ENCODE measurements around the gene AKR1C4. TPM values are rescaled to one million over a fixed set of nuclear protein-coding genes. Genes with fewer than 3 reads are reported as not detected.
"Not testable (repeated sequence)": the region's sequence is repeated elsewhere in the genome, so short reads cannot be mapped to it uniquely, and the experiment has no call there.

Gene AKR1C4
- total RNA-seq, 1 donor from 2014 or later = not detected

DNA sequence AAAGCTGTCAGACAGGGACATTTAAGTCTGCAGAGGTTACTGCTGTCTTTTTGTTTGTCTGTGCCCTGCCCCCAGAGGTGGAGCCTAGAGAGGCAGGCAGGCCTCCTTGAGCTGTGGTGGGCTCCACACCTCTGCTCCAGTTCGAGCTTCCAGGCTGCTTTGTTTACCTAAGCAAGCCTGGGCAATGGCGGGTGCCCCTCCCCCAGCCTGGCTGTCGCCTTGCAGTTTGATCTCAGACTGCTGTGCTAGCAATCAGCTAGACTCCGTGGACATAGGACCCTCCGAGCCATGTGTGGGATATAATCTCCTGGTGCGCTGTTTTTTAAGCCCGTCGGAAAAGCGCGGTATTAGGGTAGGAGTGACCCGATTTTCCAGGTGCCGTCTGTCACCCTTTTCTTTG is 16.1 kb upstream of the AKR1C4 start:
- DNase-seq (ENCODE audit: low spot score); H3K4me3 Mint-ChIP-seq; H3K9me3 Mint-ChIP-seq; H3K4me1 Mint-ChIP-seq (ENCODE audit: low read depth); intact Hi-C loops (cut with micrococcal nuclease); H3K27me3 Mint-ChIP-seq (ENCODE audit: insufficient read depth); H3K36me3 Mint-ChIP-seq (ENCODE audit: low read depth); H3K27ac Mint-ChIP-seq: not testable (repeated sequence)

DNA sequence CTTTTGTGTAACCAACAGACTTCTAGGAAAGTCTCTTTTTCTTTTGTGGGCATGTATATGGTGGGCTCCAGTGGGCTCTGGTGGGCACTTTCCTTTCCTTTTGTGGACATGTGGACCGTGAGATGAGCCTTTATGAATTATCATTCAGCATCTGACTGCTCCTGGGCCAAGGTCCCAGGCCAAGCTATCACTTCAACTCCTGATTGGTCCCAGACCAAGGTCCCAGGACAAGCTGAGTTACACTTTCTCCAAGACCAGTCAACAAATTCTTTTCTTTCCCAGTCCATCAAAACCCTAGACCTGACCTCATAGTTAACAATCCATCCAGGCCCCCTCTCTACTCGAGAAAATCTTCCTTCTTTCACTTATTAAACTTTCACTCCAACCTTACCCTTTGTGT is 12.7 kb upstream of the AKR1C4 start:
- Mint-ChIP-seq H3K27me3 (ENCODE audit: insufficient read depth) (peaks cover 5% of the 10 kb centered on the region), H3K4me3 (no peak overlapping the region), H3K9me3 (peaks cover 7% of the 10 kb centered on the region), H3K36me3 (ENCODE audit: low read depth) (no peaks in the 10 kb centered on the region), H3K27ac (no peak overlapping the region), H3K4me1 (ENCODE audit: low read depth) (no peaks in the 10 kb centered on the region)
- intact Hi-C loops (cut with micrococcal nuclease) = no loop called here
- no peak for DNase-seq (ENCODE audit: low spot score)

DNA sequence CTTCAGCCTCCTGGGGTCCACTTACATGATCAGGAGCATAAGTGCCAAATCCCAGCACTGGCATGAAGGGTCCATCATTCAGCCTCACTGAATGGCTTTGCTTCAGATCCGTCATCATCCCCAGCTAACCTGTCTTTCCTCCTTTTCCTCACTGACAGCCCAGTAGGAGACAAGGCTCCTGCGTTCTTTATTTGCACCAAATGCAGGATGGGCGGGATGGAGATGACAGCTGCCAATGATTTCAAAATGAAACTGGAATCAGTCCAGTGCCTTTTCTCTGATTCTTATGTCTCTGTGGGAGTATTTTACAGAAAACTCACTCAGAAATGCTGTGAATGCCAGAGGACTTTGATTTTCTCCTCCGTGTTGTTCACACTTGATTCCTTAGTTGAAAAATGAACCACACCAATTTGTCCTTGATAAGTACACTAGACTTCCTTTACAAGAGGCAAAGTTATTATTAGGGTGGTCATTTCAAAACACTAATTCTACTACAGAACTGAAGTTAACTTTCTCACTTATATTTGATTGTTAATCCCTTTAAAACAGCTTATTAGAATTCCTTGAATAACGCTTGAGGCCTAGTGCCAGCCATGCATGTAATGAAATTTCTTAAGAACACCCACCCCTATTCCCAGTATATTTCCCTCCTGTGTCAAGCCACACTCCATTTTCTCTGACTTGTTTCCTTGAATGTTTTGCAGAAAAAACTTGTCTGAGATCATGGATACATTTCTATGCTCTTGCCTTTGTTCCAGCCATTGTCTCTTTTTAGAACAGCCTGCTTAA is 11.5 kb upstream of the AKR1C4 start, which contains the start of gene AKR1C8:
AKR1C8 (minus strand) TSS at position 164 of the 789 bp plus-strand sequence; CDS start at position 118, 46 bp downstream.
- no peaks in the 10 kb centered on the region for H3K4me1 Mint-ChIP-seq (ENCODE audit: low read depth)
- intact Hi-C loops (cut with micrococcal nuclease) = no loop called here
- H3K4me3 Mint-ChIP-seq = no peak within 1 kb of the TSS
- H3K27me3 Mint-ChIP-seq (ENCODE audit: insufficient read depth) = peaks cover 6% of the 10 kb centered on the region
- no peaks in the 10 kb centered on the region for H3K9me3 Mint-ChIP-seq
- no peak for DNase-seq (ENCODE audit: low spot score)
- H3K27ac Mint-ChIP-seq = no peak within 1 kb of the TSS
- no peaks in the 10 kb centered on the region for H3K36me3 Mint-ChIP-seq (ENCODE audit: low read depth)

DNA sequence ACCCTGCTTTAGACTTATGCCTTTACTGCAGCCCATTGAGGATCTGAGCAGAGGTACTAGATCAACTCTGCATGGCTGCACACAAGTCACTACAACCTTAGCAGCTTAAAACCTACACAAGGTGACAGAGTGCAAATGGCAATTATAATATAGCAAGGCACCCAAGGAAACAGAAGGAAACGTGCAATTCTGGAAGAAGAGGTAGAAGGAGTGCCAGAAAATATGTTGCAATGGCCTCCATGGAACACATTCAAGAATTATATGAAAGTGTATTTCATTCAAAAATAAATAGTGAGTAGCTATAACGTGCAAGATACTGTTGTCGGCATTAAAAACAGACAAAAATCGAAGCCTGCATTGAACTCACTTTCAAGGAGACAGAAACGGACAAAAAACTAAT is 8.8 kb upstream of the AKR1C4 start:
- no peak overlapping the region for H3K4me3 Mint-ChIP-seq
- no peaks in the 10 kb centered on the region for H3K4me1 Mint-ChIP-seq (ENCODE audit: low read depth)
- H3K27ac Mint-ChIP-seq = no peak overlapping the region
- H3K27me3 Mint-ChIP-seq (ENCODE audit: insufficient read depth) = peaks cover 14% of the 10 kb centered on the region
- no peak for DNase-seq (ENCODE audit: low spot score)
- peaks cover 7% of the 10 kb centered on the region for H3K9me3 Mint-ChIP-seq
- no peaks in the 10 kb centered on the region for H3K36me3 Mint-ChIP-seq (ENCODE audit: low read depth)
- intact Hi-C loops (cut with micrococcal nuclease) = no loop called here

DNA sequence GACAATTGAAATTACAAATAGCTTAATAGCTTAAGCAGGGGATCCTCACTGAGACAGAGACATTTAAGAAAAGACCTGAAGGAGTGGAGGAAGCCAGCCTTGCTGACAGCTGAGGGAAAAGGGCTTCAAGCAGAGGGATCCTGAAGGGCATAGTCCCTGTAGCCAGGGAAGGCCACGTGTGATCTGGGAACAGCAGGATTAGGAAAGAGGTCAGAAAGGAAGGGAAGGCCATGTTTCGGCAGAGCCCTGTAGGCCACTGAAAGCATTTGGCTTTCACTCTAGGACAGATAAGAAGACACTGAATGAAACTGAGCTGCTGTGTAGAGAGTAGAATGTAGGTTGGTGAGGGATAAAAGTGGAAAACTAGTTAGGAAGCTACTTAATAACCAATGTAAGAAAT is 8.3 kb upstream of the AKR1C4 start:
- intact Hi-C loops (cut with micrococcal nuclease) = no loop called here
- DNase-seq (ENCODE audit: low spot score) = no peak
- Mint-ChIP-seq H3K4me1 (ENCODE audit: low read depth) (no peaks in the 10 kb centered on the region), H3K36me3 (ENCODE audit: low read depth) (no peaks in the 10 kb centered on the region), H3K9me3 (peaks cover 7% of the 10 kb centered on the region), H3K27me3 (ENCODE audit: insufficient read depth) (peaks cover 14% of the 10 kb centered on the region), H3K27ac (no peak overlapping the region), H3K4me3 (no peak overlapping the region)

DNA sequence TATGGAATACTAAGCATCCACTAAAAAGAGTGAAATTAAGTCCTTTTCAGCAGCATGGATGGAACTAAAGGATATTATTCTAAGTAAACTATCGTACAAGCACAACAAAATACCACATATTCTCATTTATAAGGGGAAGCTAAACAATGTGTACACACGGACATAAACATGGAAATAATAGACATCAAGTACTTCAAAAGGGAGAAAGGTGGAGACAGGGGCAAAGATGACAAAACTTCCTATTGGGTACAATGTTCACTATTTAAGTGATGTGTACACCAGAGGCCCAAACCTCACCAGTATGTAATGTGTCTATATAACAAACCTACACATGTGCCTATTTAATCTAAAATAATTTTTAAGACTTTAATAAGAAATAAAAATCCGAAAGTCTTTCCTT is 2.2 kb upstream of the AKR1C4 start:
- peaks cover 10% of the 10 kb centered on the region for H3K9me3 Mint-ChIP-seq
- H3K4me3 Mint-ChIP-seq = no peak overlapping the region
- H3K27me3 Mint-ChIP-seq (ENCODE audit: insufficient read depth) = peaks cover 10% of the 10 kb centered on the region
- no peaks in the 10 kb centered on the region for H3K36me3 Mint-ChIP-seq (ENCODE audit: low read depth)
- no peak overlapping the region for H3K27ac Mint-ChIP-seq
- DNase-seq (ENCODE audit: low spot score) = no peak
- intact Hi-C loops (cut with micrococcal nuclease) = no loop called here
- H3K4me1 Mint-ChIP-seq (ENCODE audit: low read depth) = no peaks in the 10 kb centered on the region

DNA sequence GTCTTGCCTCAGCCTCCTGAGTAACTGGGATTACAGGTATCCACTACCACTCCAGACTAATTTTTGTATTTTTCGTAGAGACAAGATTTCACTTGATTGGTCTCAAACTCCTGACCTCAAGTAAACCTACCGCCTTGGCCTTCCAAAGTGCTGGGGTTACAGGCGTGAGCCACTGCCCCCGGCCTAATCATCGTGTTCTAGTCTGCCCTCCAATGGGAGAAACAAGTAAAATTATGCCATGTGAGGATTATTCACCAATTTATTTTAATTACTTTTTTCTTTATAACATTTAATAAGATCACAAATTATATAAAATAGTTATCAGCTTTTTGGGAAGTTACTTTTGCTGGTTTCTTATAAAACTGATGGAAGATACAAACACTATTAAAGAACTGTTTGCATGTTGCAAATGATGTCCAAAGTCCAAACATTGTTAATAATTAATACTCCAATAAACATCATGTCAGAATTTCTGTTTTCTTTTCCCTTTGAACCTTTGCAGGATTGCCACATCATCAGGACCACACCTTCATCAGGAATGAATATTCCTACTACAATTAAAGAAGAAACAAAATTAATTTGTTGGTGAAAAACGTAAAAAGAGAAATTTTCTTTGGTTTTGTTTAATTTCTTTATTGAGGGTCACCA is 786 bp upstream of the AKR1C4 start:
- Mint-ChIP-seq H3K9me3 (peaks cover 10% of the 10 kb centered on the region), H3K4me3 (no peak overlapping the region), H3K36me3 (ENCODE audit: low read depth) (no peaks in the 10 kb centered on the region), H3K27ac (no peak overlapping the region), H3K4me1 (ENCODE audit: low read depth) (no peaks in the 10 kb centered on the region), H3K27me3 (ENCODE audit: insufficient read depth) (peaks cover 6% of the 10 kb centered on the region)
- intact Hi-C loops (cut with micrococcal nuclease) = no loop called here
- no peak for DNase-seq (ENCODE audit: low spot score)

DNA sequence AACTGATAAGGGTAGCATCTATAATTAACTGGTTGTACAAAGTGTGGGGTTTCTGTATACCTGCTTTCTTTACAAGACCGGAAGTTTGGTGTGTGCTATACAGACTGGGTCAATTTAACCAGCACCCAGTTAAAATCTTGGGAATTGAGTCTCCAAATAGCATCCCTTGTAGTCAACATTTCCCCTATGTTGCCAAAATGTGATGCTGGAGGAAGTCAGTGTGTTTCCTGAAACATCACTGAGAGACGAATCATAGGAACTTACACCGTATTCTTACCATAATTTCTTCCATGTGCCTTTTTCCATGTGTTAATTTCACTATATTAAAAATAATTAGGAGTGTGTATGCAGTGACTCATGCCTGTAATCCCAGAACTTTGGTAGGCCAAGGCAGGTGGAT is 1.7 kb downstream of the AKR1C4 start:
- no peak for DNase-seq (ENCODE audit: low spot score)
- Mint-ChIP-seq H3K4me1 (ENCODE audit: low read depth) (no peaks in the 10 kb centered on the region), H3K4me3 (no peak overlapping the region), H3K9me3 (peaks cover 6% of the 10 kb centered on the region), H3K27ac (no peak overlapping the region), H3K27me3 (ENCODE audit: insufficient read depth) (peaks cover 6% of the 10 kb centered on the region), H3K36me3 (ENCODE audit: low read depth) (peaks cover 4% of the 10 kb centered on the region)
- intact Hi-C loops (cut with micrococcal nuclease) = no loop called here

DNA sequence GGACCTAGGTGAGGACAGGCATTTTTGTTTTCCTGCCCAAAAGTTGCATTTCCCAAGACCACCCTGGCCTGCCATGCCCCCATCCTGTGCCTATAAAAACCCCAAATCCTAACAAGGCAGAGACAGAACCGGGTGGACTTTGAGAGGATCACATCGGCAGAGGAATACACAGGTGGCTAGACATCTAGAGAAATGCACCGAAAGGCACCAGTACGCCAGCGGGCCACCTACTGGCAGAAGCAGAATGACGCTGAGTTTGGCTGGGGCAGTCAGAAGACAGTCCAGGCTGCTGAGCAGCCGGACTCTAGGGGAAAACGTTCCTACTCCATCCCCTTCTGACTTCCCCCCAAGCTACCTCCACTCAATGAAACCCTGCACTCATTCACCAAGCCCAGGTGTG is 2.8 kb downstream of the AKR1C4 start:
- DNase-seq (ENCODE audit: low spot score) = no peak
- intact Hi-C loops (cut with micrococcal nuclease) = no loop called here
- Mint-ChIP-seq H3K36me3 (ENCODE audit: low read depth) (peaks cover 4% of the 10 kb centered on the region), H3K9me3 (peaks cover 6% of the 10 kb centered on the region), H3K27me3 (ENCODE audit: insufficient read depth) (peaks cover 6% of the 10 kb centered on the region), H3K27ac (no peak overlapping the region), H3K4me1 (ENCODE audit: low read depth) (no peaks in the 10 kb centered on the region), H3K4me3 (no peak overlapping the region)

DNA sequence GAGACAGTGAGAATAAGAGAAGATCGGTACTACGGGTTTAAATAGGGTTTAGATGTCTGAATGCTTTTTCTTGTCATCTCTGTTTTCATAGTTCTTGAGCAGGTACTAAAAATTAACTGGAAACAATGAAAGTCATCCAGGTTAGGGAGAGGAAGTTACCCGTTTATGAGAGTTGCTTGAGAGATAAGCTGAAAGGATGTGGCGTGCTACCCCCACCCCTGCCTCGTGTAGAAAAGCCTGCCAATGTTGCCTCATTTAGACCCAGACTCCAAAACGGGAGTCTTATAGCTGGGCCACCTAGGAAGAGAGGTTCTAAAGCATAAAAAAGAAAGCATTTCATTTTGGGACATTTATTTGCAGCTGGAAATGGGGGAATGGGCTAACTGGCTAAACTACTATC is 10.2 kb downstream of the AKR1C4 start:
- peaks cover 5% of the 10 kb centered on the region for H3K27me3 Mint-ChIP-seq (ENCODE audit: insufficient read depth)
- H3K36me3 Mint-ChIP-seq (ENCODE audit: low read depth) = peaks cover 4% of the 10 kb centered on the region
- no peak overlapping the region for H3K4me3 Mint-ChIP-seq
- no peak overlapping the region for H3K27ac Mint-ChIP-seq
- peaks cover 7% of the 10 kb centered on the region for H3K9me3 Mint-ChIP-seq
- intact Hi-C loops (cut with micrococcal nuclease) = no loop called here
- no peak for DNase-seq (ENCODE audit: low spot score)
- peaks cover 6% of the 10 kb centered on the region for H3K4me1 Mint-ChIP-seq (ENCODE audit: low read depth)

DNA sequence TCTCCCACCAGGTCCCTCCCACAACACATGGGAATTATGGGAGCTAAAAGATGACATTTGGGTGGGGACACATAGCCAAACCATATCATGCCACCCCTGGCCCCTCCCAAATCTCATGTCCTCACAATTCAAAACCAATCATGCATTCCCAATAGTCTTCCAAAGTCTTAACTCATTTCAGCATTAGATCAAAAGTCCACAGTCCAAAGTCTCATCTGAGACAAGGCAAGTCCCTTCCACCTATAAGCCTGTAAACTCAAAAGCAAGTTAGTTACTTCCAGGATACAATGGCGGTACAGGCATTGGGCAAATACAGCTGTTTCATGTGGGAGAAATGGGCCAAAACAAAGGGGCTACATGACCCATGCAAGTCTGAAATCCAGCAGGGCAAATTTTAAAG is 13.1 kb downstream of the AKR1C4 start:
- H3K36me3 Mint-ChIP-seq (ENCODE audit: low read depth); intact Hi-C loops (cut with micrococcal nuclease); H3K27me3 Mint-ChIP-seq (ENCODE audit: insufficient read depth); DNase-seq (ENCODE audit: low spot score); H3K27ac Mint-ChIP-seq; H3K4me3 Mint-ChIP-seq; H3K4me1 Mint-ChIP-seq (ENCODE audit: low read depth); H3K9me3 Mint-ChIP-seq: not testable (repeated sequence)

DNA sequence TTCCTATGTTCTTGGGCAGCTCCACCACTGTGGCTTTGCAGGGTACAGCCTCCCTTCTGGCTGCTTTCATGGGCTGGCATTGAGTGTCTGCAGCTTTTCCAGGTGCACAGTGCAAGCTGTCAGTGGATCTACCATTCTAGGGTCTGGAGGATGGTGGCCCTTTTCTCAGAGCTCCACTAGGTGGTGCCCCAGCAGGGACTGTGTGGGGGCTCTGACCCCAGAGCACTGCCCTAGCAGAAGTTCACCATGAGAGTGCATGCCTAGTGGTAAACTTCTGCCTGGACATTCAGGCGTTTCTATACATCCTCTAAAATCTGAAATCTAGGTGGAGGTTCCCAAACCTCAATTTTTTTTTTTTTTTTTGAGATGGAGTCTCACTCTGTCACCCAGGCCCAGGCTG is 13.6 kb downstream of the AKR1C4 start:
- H3K27ac Mint-ChIP-seq; H3K36me3 Mint-ChIP-seq (ENCODE audit: low read depth); H3K4me1 Mint-ChIP-seq (ENCODE audit: low read depth); intact Hi-C loops (cut with micrococcal nuclease); H3K27me3 Mint-ChIP-seq (ENCODE audit: insufficient read depth); H3K4me3 Mint-ChIP-seq; DNase-seq (ENCODE audit: low spot score); H3K9me3 Mint-ChIP-seq: not testable (repeated sequence)

DNA sequence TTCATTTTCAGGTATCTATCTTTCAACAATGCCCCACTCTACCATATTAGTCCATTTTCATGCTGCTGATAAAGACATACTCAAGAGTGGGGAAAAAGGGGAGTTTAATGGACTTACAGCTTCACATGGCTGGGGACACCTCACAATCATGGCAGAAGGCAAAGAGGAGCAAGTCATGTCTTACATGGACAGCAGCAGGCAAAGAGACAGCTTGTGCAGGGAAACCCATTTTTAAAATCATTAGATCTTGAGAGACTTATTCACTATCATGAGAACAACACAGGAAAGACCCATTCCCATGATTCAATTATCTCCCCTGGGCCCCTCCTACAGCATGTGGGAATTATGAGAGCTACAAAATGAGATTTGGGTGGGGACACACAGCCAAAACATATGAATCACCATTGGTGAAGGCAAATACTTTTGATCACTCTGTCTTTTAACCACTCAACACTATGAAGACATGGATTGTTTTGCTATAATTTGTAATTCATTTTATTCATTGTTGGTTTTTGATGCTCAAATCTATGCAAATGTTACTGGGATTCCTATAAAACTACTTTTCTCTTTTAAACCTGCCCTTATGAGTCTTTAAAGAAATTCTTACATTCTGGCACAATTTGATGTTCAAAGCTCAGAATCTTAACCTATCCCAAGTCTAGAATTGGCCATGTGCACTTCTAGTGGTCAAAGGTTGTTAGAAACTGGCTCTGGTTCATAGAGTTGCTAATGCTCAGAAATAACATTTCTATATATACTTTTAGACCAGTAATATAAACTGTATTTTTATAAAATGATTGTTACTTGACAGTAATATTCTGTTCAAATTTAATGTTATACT is 15.3 kb downstream of the AKR1C4 start:
- H3K9me3 Mint-ChIP-seq = peaks cover 15% of the 10 kb centered on the region
- H3K27me3 Mint-ChIP-seq (ENCODE audit: insufficient read depth) = peaks cover 2% of the 10 kb centered on the region
- DNase-seq (ENCODE audit: low spot score) = no peak
- intact Hi-C loops (cut with micrococcal nuclease) = no loop called here
- no peaks in the 10 kb centered on the region for H3K4me1 Mint-ChIP-seq (ENCODE audit: low read depth)
- no peak overlapping the region for H3K27ac Mint-ChIP-seq
- H3K4me3 Mint-ChIP-seq = no peak overlapping the region
- no peaks in the 10 kb centered on the region for H3K36me3 Mint-ChIP-seq (ENCODE audit: low read depth)
